ENCODE data around the gene ADAMTS4. TPM values are rescaled to one million over a fixed set of nuclear protein-coding genes. Genes with fewer than 3 reads are reported as not detected.

Gene ADAMTS4
- total and polyA plus RNA-seq, 2 donors (not counting 3 experiments of a cell fraction or from before 2014, with no cell fraction given): 2.5 to 13.6 TPM

- dilution Hi-C loops (cut with MboI; ENCODE audit: extremely low pct_ligation_motif_present, low sequenced_read_pairs): no loop called here
- CTCF ChIA-PET: interaction anchor here (1.8 to 6.9 kb wide), 5 partner anchors 10 to 152 kb away, joined by 5 to 156 read pairs (median 39); partner anchors contain the start of gene CFAP126
Observed at GRCh38 chr1:161230762-161231161, 31.9 kb upstream of the ADAMTS4 start.

More at GRCh38 chr1:161230762-161231161, 31.9 kb upstream of the ADAMTS4 start:
- TF ChIP-seq POLR2AphosphoS5 (IDR thresholded peaks at IDR 0.05; ENCODE audit: insufficient read depth, low read depth, low read length) (no peak), JUN (IDR thresholded peaks at IDR 0.05; ENCODE audit: borderline replicate concordance, insufficient read depth, insufficient read length, low read depth) (no peak), FOS (IDR thresholded peaks at IDR 0.05; ENCODE audit: borderline replicate concordance, insufficient read depth, low read length) (no peak), EZH2 (IDR thresholded peaks at IDR 0.05; ENCODE audit: borderline replicate concordance, low read depth, low read length, severe bottlenecking) (no peak), CTCF (IDR thresholded peaks at IDR 0.05; ENCODE audit: extremely low read depth in 1 of 2, insufficient read depth in 1 of 2, low read depth in 1 of 2, low read length in 2 of 2) (no peak), GATA2 (IDR thresholded peaks at IDR 0.05; ENCODE audit: insufficient read depth, insufficient read length, low read depth, low read length) (no peak), MAX (IDR thresholded peaks at IDR 0.05; ENCODE audit: insufficient read depth, insufficient read length) (no peak), POLR2A (IDR thresholded peaks at IDR 0.05; ENCODE audit: low read depth, low read length) (no peak), MYC (IDR thresholded peaks at IDR 0.05; ENCODE audit: low read depth, low read length) (no peak)
- POLR2A ChIA-PET: no interaction called here
- BruUV-seq (replicated peaks): no TSS peak
- Histone ChIP-seq H3K79me2 (ENCODE audit: control insufficient read depth, insufficient read depth, low read length) (no peaks in the 10 kb centered on the region), H3K9me3 (replicated peaks; ENCODE audit: control insufficient read depth, insufficient read depth, low read length) (no peaks in the 10 kb centered on the region), H4K20me1 (replicated peaks; ENCODE audit: control insufficient read depth, extremely low read depth, insufficient read depth, low read length) (no peaks in the 10 kb centered on the region), H3K4me1 (ENCODE audit: control insufficient read depth, extremely low read depth, insufficient read depth, low read length) (peaks cover 18% of the 10 kb centered on the region), H3K4me2 (ENCODE audit: insufficient read depth, low read length) (no peak overlapping the region), H3K9me1 (replicated peaks; ENCODE audit: control insufficient read depth, extremely low read depth, insufficient read depth, low read length) (no peaks in the 10 kb centered on the region), H3K4me3 (replicated peaks in 1 of 3; ENCODE audit: insufficient read depth in 1 of 3, low read depth in 1 of 3, low read length in 3 of 3) (no peak overlapping the region), H2AFZ (ENCODE audit: low read depth, low read length) (no peak overlapping the region), H3K27me3 (ENCODE audit: control insufficient read depth in 2 of 2, insufficient read depth in 2 of 2, low read length in 2 of 2) (peaks cover 0 to 2% of the 10 kb centered on the region in 2 experiments), H3K36me3 (ENCODE audit: control insufficient read depth in 2 of 2, extremely low read depth in 1 of 2, insufficient read depth in 2 of 2, low read length in 2 of 2) (peaks cover 10% of the 10 kb centered on the region in 2 experiments), H3K9ac (replicated peaks; ENCODE audit: extremely low read depth, insufficient read depth, low read length) (no peak overlapping the region), H3K27ac (ENCODE audit: insufficient read depth, low read depth, low read length) (no peak overlapping the region)
- no peak for DNase-seq (ENCODE audit: low read depth, low spot score)
- no peak for FAIRE-seq
- intact Hi-C loops (cut with micrococcal nuclease): no loop called here

Data from endothelial cell of umbilical vein (primary cell).